Transverse colon (tissue), 4 donors: ENCODE results near the gene KRT35. TPM values are rescaled to one million over a fixed set of nuclear protein-coding genes. Genes with fewer than 3 reads are reported as not detected.

Experiments used
- DNase-seq: peaks from one replicate; pipeline ENCODE4 v3.0.0-alpha.2; 2019
- H3K27ac ChIP-seq, 4 donors: fragments of 200-600 bp; sonication (generic); 2 replicates each; pipeline ENCODE4 v1.5.1; 2016 to 2018; ENCODE audit warnings: inconsistent platforms in 4 of 4
- H3K27me3 ChIP-seq: fragments of 200-600 bp; sonication (generic); 2 replicates; pipeline ENCODE4 v1.5.1; 2017; ENCODE audit warnings: inconsistent platforms
- H3K36me3 ChIP-seq, 4 donors: fragments of 200-600 bp; sonication (generic); 2 replicates each; pipeline ENCODE4 v1.5.1; 2017 to 2019; ENCODE audit warnings: inconsistent platforms in 4 of 4
- H3K4me1 ChIP-seq, 4 donors: fragments of 200-600 bp; sonication (generic); 2 replicates each; pipeline ENCODE4 v1.5.1; 2017 to 2020; ENCODE audit warnings: inconsistent platforms in 4 of 4
- H3K4me3 ChIP-seq, 4 donors: fragments of 200-600 bp; sonication (generic); 1 replicate in 1 of 4; 2 replicates in 3 of 4; pipeline versions ENCODE4 v1.5.1 to v1.6.1; 2017 to 2019; ENCODE audit warnings: inconsistent platforms in 4 of 4
- H3K9me3 ChIP-seq, 2 donors: fragments of 200-600 bp; sonication (generic); 2 replicates each; pipeline ENCODE4 v1.5.1; 2017 to 2019; ENCODE audit warnings: inconsistent platforms in 2 of 2
- CTCF ChIP-seq, 5 experiments: fragments of 200-600 bp in 3 of 5; fragments of 450-650 bp in 2 of 5; sonication (generic) in 3 of 5; IDR thresholded peaks; 1 replicate in 2 of 5; 2 replicates in 3 of 5; pipeline ENCODE4 v1.5.1; 2016 to 2017; ENCODE audit warnings: antibody characterized with exemption in 5 of 5, inconsistent platforms in 3 of 5, mild to moderate bottlenecking in 2 of 5, moderate library complexity in 1 of 5
- EP300 ChIP-seq: sonication (generic); formaldehyde crosslinking; IDR thresholded peaks from one replicate; pipeline ENCODE4 v1.6.1; 2017; ENCODE audit warnings: antibody characterized with exemption, low read depth
- POLR2A ChIP-seq: fragments of 450-650 bp; IDR thresholded peaks from one replicate; pipeline ENCODE4 v1.6.1; 2016; ENCODE audit warnings: antibody characterized with exemption, mild to moderate bottlenecking, moderate library complexity
- POLR2AphosphoS5 ChIP-seq, 3 donors: sonication (generic); formaldehyde crosslinking; IDR thresholded peaks; one replicate each; pipeline ENCODE4 v1.6.1; 2016; ENCODE audit warnings: antibody characterized with exemption in 3 of 3
- WGBS, 2 donors: methylation state at CpG; one replicate each; pipeline ENCODE4 v1.1.5; 2018; ENCODE audit warnings: low coverage in 1 of 2; 5-methylcytosine and 5-hydroxymethylcytosine counted together
- in situ Hi-C, 4 donors: fragments of 200-750 bp; cut with MboI; loops; one replicate each; pipeline versions ENCODE4 v1.15.0 to v1.15.1; 2017; ENCODE audit warnings: low sequenced_read_pairs in 3 of 4, low pct_ligation_motif_present in 1 of 4, low pct_unique_long_range_greater_than_20kb in 1 of 4
- intact Hi-C: fragments of 100-400 bp; cut with DNase I; formaldehyde crosslinking; loops from one replicate; pipeline ENCODE4 v1.15.1; 2023; ENCODE audit warnings: low total_unique reads
- total RNA-seq, 4 donors: library from RNA; depleted of rRNA; stranded (reverse); fragments of >200 nt; gene quantifications; one replicate each; pipeline ENCODE4 v1.1.0, GENCODE V29; 2016

KRT35 gene
- total RNA-seq, 4 donors from 2014 or later, result not detected

GRCh38 chr17:41492771-41493170, 11.8 kb upstream of the KRT35 start:
- WGBS, 2 donors, result 49% methylated on average over 4 of the region's 4 CpGs; no CpG with 5 or more reads in 1 of the 2 donors
- H3K27me3 ChIP-seq, result no peaks in the 10 kb centered on the region
- H3K9me3 ChIP-seq, result no peaks in the 10 kb centered on the region
- in situ Hi-C loops (no loop called here), intact Hi-C loops (no loop called here)
- peak overlapping the region in 1 of 4 donors; percentile 36 for H3K27ac ChIP-seq
- H3K4me3 ChIP-seq, result no peak overlapping the region
- DNase-seq, result peak; percentile 32
- no peak for TF ChIP-seq POLR2AphosphoS5 (IDR thresholded peaks at IDR 0.05)
- TF ChIP-seq POLR2A, result no peak
- TF ChIP-seq EP300, result no peak
- no peak for TF ChIP-seq CTCF (IDR thresholded peaks at IDR 0.05)
- H3K36me3 ChIP-seq, result no peaks in the 10 kb centered on the region
- peaks cover 0 to 33% (median 9%) of the 10 kb centered on the region in 4 donors for H3K4me1 ChIP-seq

DNA sequence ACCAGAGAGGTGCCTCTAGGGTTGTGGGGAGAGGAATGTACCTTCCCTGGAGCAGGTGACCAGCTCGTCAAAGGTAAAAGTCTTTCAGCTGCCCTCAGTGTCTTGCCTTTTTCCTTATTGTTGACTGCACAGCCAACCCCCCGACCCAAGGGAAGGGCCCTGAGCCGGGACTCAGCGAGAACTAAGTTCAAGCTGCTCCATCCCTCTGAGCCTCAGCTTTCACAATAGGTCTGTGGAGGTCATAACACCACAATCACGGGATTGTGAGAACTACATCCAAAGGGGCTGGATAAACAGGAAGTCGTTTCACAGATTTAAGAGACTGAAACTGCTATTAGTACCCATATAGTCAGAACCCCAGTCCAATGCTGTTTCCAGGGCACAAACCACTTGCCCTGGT, 11.4 kb upstream of the KRT35 start:
- peak overlapping the region in 1 of 4 donors; percentile 36 for H3K27ac ChIP-seq
- no peak for DNase-seq
- no peaks in the 10 kb centered on the region for H3K36me3 ChIP-seq
- H3K27me3 ChIP-seq, result no peaks in the 10 kb centered on the region
- H3K9me3 ChIP-seq, result no peaks in the 10 kb centered on the region
- no peak overlapping the region for H3K4me3 ChIP-seq
- peaks cover 0 to 33% (median 9%) of the 10 kb centered on the region in 4 donors for H3K4me1 ChIP-seq
- in situ Hi-C loops, result no loop called here
- 42% methylated on average over 6 of the region's 6 CpGs; no CpG with 5 or more reads in 1 of the 2 donors for WGBS, 2 donors
- intact Hi-C loops, result no loop called here
- TF ChIP-seq POLR2AphosphoS5 (IDR thresholded peaks at IDR 0.05), result no peak
- TF ChIP-seq CTCF (IDR thresholded peaks at IDR 0.05), result no peak
- no peak for TF ChIP-seq EP300
- TF ChIP-seq POLR2A, result no peak

DNA sequence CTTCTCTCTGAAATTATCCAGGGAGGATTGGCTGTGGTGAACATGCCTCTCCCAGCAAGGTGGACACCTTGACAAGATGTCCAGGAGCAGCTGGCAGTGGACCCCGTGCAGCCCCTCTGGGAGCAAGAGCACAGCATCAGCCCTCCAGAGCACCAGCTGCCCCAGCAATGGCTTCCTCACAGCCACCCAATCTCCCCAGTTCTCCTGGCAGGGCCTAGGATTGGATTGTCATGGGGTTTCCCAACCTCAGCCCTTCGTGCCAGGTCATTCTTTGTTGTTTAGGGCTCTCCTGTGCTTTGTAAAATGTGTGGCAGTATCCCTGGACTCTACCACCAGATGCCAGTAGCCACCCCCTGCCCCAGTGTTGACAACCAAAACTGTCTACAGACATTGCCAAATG, 10.5 kb upstream of the KRT35 start:
- DNase-seq, result no peak
- H3K27ac ChIP-seq, result no peak overlapping the region
- no peak for TF ChIP-seq POLR2A
- no peak for TF ChIP-seq POLR2AphosphoS5 (IDR thresholded peaks at IDR 0.05)
- no peak for TF ChIP-seq CTCF (IDR thresholded peaks at IDR 0.05)
- TF ChIP-seq EP300, result no peak
- in situ Hi-C loops (no loop called here), intact Hi-C loops (no loop called here)
- H3K9me3 ChIP-seq, result no peaks in the 10 kb centered on the region
- H3K4me1 ChIP-seq, result peaks cover 0 to 33% (median 9%) of the 10 kb centered on the region in 4 donors
- 88% methylated on average over 2 of the region's 2 CpGs; no CpG with 5 or more reads in 1 of the 2 donors for WGBS, 2 donors
- H3K27me3 ChIP-seq, result no peaks in the 10 kb centered on the region
- H3K4me3 ChIP-seq, result no peak overlapping the region
- no peaks in the 10 kb centered on the region for H3K36me3 ChIP-seq

DNA sequence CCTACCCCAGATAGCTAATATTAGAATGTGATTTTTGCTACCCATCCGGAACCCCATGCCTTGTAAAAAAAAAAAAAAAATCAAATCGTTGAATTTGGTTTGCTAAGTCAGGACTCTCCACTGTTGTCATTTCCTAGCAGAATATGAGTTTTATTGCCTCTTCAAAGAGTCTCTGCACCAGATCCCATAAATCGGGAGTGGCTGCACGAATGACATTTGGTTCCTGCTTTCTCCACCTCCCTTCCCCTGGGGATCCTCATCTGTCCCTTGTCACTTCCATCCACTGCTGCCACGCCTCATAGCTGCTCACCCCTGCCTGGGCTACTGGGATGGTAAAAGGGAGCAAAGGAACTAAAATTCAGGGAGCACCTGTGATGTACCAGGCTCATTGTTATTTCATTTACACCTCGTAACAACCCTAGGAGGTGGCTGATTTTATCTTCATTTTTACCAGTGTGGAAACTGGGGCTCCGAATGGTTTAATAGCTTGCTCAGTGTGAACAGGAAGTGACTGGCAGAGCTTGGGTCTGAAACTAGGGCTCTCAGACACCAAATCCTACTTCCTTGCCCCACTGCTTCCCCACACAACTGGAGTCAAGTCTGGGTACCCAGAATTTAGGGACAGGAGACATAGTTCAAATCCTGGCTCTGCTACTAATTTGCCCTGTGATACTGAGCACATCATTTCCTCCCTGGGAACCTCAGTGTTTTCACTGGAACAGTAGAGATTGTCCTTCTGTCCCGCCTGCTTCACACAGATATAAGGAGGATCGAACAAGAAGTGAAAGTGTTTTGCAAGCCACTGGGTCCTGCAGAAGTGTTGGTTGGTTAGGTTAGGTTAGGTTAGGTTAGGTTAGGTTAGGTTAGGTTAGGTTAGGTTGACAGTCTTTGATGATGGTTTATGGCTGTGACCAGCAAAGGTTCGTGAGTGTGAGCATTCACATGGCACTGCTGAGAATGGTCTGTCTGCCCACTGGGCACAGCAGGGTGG, 9.3 kb upstream of the KRT35 start:
- TF ChIP-seq CTCF (IDR thresholded peaks at IDR 0.05) (no peak), POLR2A (no peak), POLR2AphosphoS5 (IDR thresholded peaks at IDR 0.05) (no peak), EP300 (no peak)
- DNase-seq, result peak; percentile 36
- Histone ChIP-seq H3K4me3 (no peak overlapping the region), H3K4me1 (peaks cover 0 to 33% (median 9%) of the 10 kb centered on the region in 4 donors), H3K9me3 (no peaks in the 10 kb centered on the region), H3K27ac (no peak overlapping the region), H3K36me3 (no peaks in the 10 kb centered on the region), H3K27me3 (no peaks in the 10 kb centered on the region)
- WGBS, 2 donors, result 36 to 55% methylated on average over 5 to 10 of the region's 10 CpGs
- in situ Hi-C loops, result no loop called here
- intact Hi-C loops, result no loop called here
